Thoracic aorta (tissue), 2 donors: ENCODE data around the gene MYOC. TPM values are rescaled to one million over a fixed set of nuclear protein-coding genes. Genes with fewer than 3 reads are reported as not detected.

Experiments
- ATAC-seq: fragments of 150-250 bp; one replicate; pipeline ENCODE4 v1.8.0; 2017; ENCODE audit warnings: low read depth; ENCODE audit not compliant: insufficient number of reproducible peaks, low FRiP score
- DNase-seq: peaks from one replicate; pipeline ENCODE4 v3.0.0-alpha.2; 2020; ENCODE audit warnings: low spot score
- H3K27ac ChIP-seq, 2 donors: fragments of 200-600 bp; sonication (generic); 1 replicate in 1 of 2; 2 replicates in 1 of 2; pipeline ENCODE4 v1.5.1; 2016; ENCODE audit warnings: mild to moderate bottlenecking in 2 of 2, moderate library complexity in 2 of 2
- H3K27me3 ChIP-seq: fragments of 200-600 bp; sonication (generic); replicated peaks from 2 replicates; pipeline ENCODE4 v1.6.0; 2016; ENCODE audit warnings: mild to moderate bottlenecking; ENCODE audit not compliant: insufficient read depth
- H3K36me3 ChIP-seq: fragments of 200-600 bp; sonication (generic); one replicate; pipeline ENCODE4 v1.5.1; 2016
- H3K4me1 ChIP-seq, 2 donors: fragments of 200-600 bp; sonication (generic); 1 replicate in 1 of 2; 2 replicates in 1 of 2; pipeline versions ENCODE4 v1.5.1 to v1.6.0; 2016; ENCODE audit warnings: low read depth in 2 of 2, mild to moderate bottlenecking in 1 of 2; ENCODE audit not compliant: control insufficient read depth in 1 of 2
- H3K4me3 ChIP-seq: fragments of 200-600 bp; sonication (generic); 2 replicates; pipeline ENCODE4 v1.5.1; 2016; ENCODE audit warnings: mild to moderate bottlenecking
- H3K9me3 ChIP-seq: fragments of 200-600 bp; sonication (generic); 2 replicates; pipeline ENCODE4 v1.5.1; 2016
- CTCF ChIP-seq: fragments of 200-600 bp; sonication (generic); IDR thresholded peaks from one replicate; pipeline ENCODE4 v1.5.1; 2019; ENCODE audit warnings: antibody characterized with exemption
- total RNA-seq, 2 donors: library from RNA; depleted of rRNA; stranded (reverse); fragments of >200 nt; gene quantifications; one replicate each; pipeline versions ENCODE4 v1.1.0 to v1.2.3, GENCODE V29; 2016

The MYOC gene
- total RNA-seq, 2 donors from 2014 or later: 37.2 to 38.4 TPM

DNA sequence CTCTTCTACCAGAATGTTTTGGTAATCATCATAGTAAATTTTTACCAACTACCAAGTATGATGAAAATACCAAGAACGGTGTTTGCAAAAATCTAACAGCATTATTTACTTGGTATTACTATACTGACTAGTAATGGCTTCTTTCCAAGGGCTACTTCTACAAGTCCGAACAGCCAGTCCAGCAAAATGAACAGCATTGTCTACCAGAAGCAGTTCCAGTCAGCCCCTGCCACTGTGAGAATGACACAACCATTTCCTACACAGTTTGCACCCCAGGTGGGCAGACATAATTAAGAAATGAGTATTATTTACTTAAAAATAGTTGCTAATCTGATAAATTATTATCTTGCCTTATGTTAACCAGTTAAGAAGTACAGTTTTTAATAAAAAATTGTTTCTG, 64.3 kb downstream of the MYOC start:
- H3K27ac ChIP-seq: no peak overlapping the region
- no peak overlapping the region for H3K4me3 ChIP-seq
- DNase-seq: no peak
- no peak for ATAC-seq
- no peak for TF ChIP-seq CTCF
- H3K36me3 ChIP-seq: peaks cover 60% of the 10 kb centered on the region
- no peaks in the 10 kb centered on the region for H3K27me3 ChIP-seq
- H3K4me1 ChIP-seq: peaks cover 10 to 12% of the 10 kb centered on the region in 2 donors
- H3K9me3 ChIP-seq: no peaks in the 10 kb centered on the region

DNA sequence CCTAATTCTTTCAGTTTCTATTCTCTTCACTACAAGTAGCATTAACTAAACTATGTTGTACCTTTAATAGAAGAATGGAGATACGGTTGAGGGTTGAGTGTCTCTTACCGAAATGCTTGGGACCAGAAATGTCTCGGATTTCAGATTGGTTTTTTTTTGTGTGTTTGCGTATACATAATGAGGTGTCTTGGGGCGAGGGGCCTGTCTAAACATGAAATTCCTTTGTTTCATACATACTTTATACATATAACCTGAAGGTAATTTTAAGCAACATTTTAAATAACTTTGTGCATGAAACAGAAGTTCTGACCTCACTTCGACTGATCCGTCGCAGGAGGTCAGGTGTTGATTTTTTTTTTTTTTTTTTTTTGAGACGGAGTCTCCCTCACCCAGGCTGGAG, 66.8 kb downstream of the MYOC start:
- no peak for ATAC-seq
- Histone ChIP-seq H3K27me3 (no peaks in the 10 kb centered on the region), H3K27ac (no peak overlapping the region), H3K36me3 (peaks cover 47% of the 10 kb centered on the region), H3K4me3 (no peak overlapping the region), H3K9me3 (no peaks in the 10 kb centered on the region), H3K4me1 (peaks cover 10 to 12% of the 10 kb centered on the region in 2 donors)
- TF ChIP-seq CTCF: no peak
- no peak for DNase-seq

Other genes starting within 250 kb of the MYOC start
- gene PRRC2C, start 167.2 kb downstream of the MYOC start, total RNA-seq: 100 to 1,000 TPM in 1 of 2 donors, 10 to 100 TPM in 1; 73.9 to 127 TPM
- gene MYOCOS, start 30.4 kb downstream of the MYOC start, total RNA-seq: not detected
- 10 to 100 TPM; 25.5 to 26.1 TPM for gene VAMP4, start 89.4 kb upstream of the MYOC start, total RNA-seq
- gene METTL13, start 129.0 kb upstream of the MYOC start, total RNA-seq: 10 to 100 TPM; 15.7 to 24.8 TPM
- gene DNM3, start 188.8 kb upstream of the MYOC start, total RNA-seq: 1 to 10 TPM; 5.8 to 7.5 TPM